Measurements from ENCODE around the gene ALAS1.

ALAS1 gene

GRCh38 chr3:52257911-52258310 lies 60.0 kb downstream of the ALAS1 start:
- Histone ChIP-seq H3K36me3 (ENCODE audit: insufficient read depth, low read length) (peaks cover 93% of the 10 kb centered on the region), H2AFZ (ENCODE audit: low read length) (no peak overlapping the region)
- TF ChIP-seq EZH2 (IDR thresholded peaks at IDR 0.05; ENCODE audit: borderline replicate concordance, low read length) (no peak), CTCF (IDR thresholded peaks at IDR 0.05; ENCODE audit: low read length) (no peak)

GRCh38 chr3:52259035-52259434 lies 61.1 kb downstream of the ALAS1 start:
- H3K9ac ChIP-seq (ENCODE audit: low read length), result no peak overlapping the region
- no peak overlapping the region for H2AFZ ChIP-seq (ENCODE audit: low read length)
- peaks cover 7% of the 10 kb centered on the region for H3K4me1 ChIP-seq (ENCODE audit: insufficient read depth, low read length, severe bottlenecking)
- no peaks in the 10 kb centered on the region for H3K9me3 ChIP-seq (ENCODE audit: low read length)
- no peak overlapping the region for H3K4me3 ChIP-seq (ENCODE audit: low read depth, low read length, poor library complexity, severe bottlenecking)
- H3K9me2 ChIP-seq (ENCODE audit: low read depth, low read length), result no peaks in the 10 kb centered on the region
- no peaks in the 10 kb centered on the region for H3K79me2 ChIP-seq (ENCODE audit: insufficient read depth, low read length)
- TF ChIP-seq CTCF (IDR thresholded peaks at IDR 0.05; ENCODE audit: low read length) (no peak), EZH2 (IDR thresholded peaks at IDR 0.05; ENCODE audit: borderline replicate concordance, low read length) (no peak)
- no peaks in the 10 kb centered on the region for H4K20me1 ChIP-seq (ENCODE audit: insufficient read depth, low read length)
- H3K27me3 ChIP-seq (ENCODE audit: insufficient read depth, low read length), result no peaks in the 10 kb centered on the region
- peaks cover 96% of the 10 kb centered on the region for H3K36me3 ChIP-seq (ENCODE audit: insufficient read depth, low read length)
- H3K4me2 ChIP-seq (ENCODE audit: low read length), result no peak overlapping the region
- H3F3A ChIP-seq (ENCODE audit: insufficient read depth, low read length), result no peaks in the 10 kb centered on the region
- no peak overlapping the region for H3K27ac ChIP-seq (ENCODE audit: low read depth, low read length, poor library complexity, severe bottlenecking)

More at GRCh38 chr3:52257911-52258310, 60.0 kb downstream of the ALAS1 start:
- H3K27ac ChIP-seq (ENCODE audit: low read depth, low read length, poor library complexity, severe bottlenecking), result no peak overlapping the region
- H3K4me1 ChIP-seq (ENCODE audit: insufficient read depth, low read length, severe bottlenecking), result peaks cover 18% of the 10 kb centered on the region
- H3K9me3 ChIP-seq (ENCODE audit: low read length), result no peaks in the 10 kb centered on the region
- no peaks in the 10 kb centered on the region for H3K27me3 ChIP-seq (ENCODE audit: insufficient read depth, low read length)
- no peaks in the 10 kb centered on the region for H3F3A ChIP-seq (ENCODE audit: insufficient read depth, low read length)
- H3K9ac ChIP-seq (ENCODE audit: low read length), result no peak overlapping the region
- no peak overlapping the region for H3K4me2 ChIP-seq (ENCODE audit: low read length)
- no peaks in the 10 kb centered on the region for H3K79me2 ChIP-seq (ENCODE audit: insufficient read depth, low read length)
- no peaks in the 10 kb centered on the region for H4K20me1 ChIP-seq (ENCODE audit: insufficient read depth, low read length)
- H3K9me2 ChIP-seq (ENCODE audit: low read depth, low read length), result no peaks in the 10 kb centered on the region
- no peak overlapping the region for H3K4me3 ChIP-seq (ENCODE audit: low read depth, low read length, poor library complexity, severe bottlenecking)

- Histone ChIP-seq H3F3A (ENCODE audit: insufficient read depth, low read length) (no peaks in the 10 kb centered on the region), H3K9me3 (ENCODE audit: low read length) (no peaks in the 10 kb centered on the region), H3K27ac (ENCODE audit: low read depth, low read length, poor library complexity, severe bottlenecking) (no peak overlapping the region), H2AFZ (ENCODE audit: low read length) (no peak overlapping the region), H3K79me2 (ENCODE audit: insufficient read depth, low read length) (no peaks in the 10 kb centered on the region), H4K20me1 (ENCODE audit: insufficient read depth, low read length) (no peaks in the 10 kb centered on the region), H3K9me2 (ENCODE audit: low read depth, low read length) (no peaks in the 10 kb centered on the region), H3K9ac (ENCODE audit: low read length) (no peak overlapping the region), H3K4me2 (ENCODE audit: low read length) (no peak overlapping the region), H3K36me3 (ENCODE audit: insufficient read depth, low read length) (peaks cover 96% of the 10 kb centered on the region), H3K4me3 (ENCODE audit: low read depth, low read length, poor library complexity, severe bottlenecking) (no peak overlapping the region), H3K27me3 (ENCODE audit: insufficient read depth, low read length) (no peaks in the 10 kb centered on the region), H3K4me1 (ENCODE audit: insufficient read depth, low read length, severe bottlenecking) (peaks cover 3% of the 10 kb centered on the region)
- TF ChIP-seq CTCF (IDR thresholded peaks at IDR 0.05; ENCODE audit: low read length) (no peak), EZH2 (IDR thresholded peaks at IDR 0.05; ENCODE audit: borderline replicate concordance, low read length) (no peak)
Measured at GRCh38 chr3:52259448-52259847, 61.5 kb downstream of the ALAS1 start.
